B cell (primary cell): Measurements from ENCODE around the gene STAT5A.

Experiments
- CTCF ChIP-seq: fragments of 200-600 bp; IDR thresholded peaks from one replicate; pipeline ENCODE4 v1.8.0; 2022; ENCODE audit warnings: antibody characterized with exemption, mild to moderate bottlenecking
- EZH2 ChIP-seq: IDR thresholded peaks from 2 replicates; pipeline ENCODE4 v1.6.1; 2012; ENCODE audit warnings: borderline replicate concordance, low read depth, mild to moderate bottlenecking, moderate library complexity, low read length; ENCODE audit not compliant: insufficient read depth, poor library complexity, severe bottlenecking

GRCh38 chr17:42339221-42339620 lies 50.9 kb downstream of the STAT5A start:
- TF ChIP-seq CTCF (no peak), EZH2 (no peak)
